MM.1S (cell line): Measurements from ENCODE around the gene ZXDC.

Experiments used
- EZH2 ChIP-seq: fragments of 300-600 bp; sonication (generic); optimal IDR thresholded peaks from 2 replicates; pipeline ENCODE3; 2017; ENCODE audit warnings: low read depth, mild to moderate bottlenecking, antibody characterized with exemption, low read length, mixed read lengths
- TF ChIP-seq, protein P1 (sequence below): fragments of 300-600 bp; sonication (generic); IDR thresholded peaks from 2 replicates; pipeline ENCODE4 v1.5.1; 2016; ENCODE audit warnings: antibody characterized with exemption, low read length, mixed read lengths

DNA sequence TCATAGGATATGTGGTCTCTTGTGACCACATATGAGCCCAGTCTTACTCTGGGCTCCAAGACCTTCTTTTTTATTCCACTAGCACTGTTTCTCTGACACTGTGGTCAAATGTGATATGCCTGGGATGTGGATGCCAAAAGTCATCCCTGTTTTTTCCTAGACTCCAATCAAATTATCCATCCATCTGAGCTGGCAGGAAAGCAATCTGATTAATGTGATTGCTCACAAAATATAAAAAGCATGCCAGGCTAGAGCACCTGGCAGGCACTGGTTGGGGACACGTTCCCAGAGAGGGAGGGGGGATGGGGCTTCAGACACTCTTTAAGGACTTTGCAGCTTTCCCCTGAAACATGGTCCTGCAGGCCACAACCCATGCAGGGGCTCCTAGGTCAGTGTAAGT lies 84.1 kb downstream of the ZXDC start:
- TF ChIP-seq, protein P1, sequence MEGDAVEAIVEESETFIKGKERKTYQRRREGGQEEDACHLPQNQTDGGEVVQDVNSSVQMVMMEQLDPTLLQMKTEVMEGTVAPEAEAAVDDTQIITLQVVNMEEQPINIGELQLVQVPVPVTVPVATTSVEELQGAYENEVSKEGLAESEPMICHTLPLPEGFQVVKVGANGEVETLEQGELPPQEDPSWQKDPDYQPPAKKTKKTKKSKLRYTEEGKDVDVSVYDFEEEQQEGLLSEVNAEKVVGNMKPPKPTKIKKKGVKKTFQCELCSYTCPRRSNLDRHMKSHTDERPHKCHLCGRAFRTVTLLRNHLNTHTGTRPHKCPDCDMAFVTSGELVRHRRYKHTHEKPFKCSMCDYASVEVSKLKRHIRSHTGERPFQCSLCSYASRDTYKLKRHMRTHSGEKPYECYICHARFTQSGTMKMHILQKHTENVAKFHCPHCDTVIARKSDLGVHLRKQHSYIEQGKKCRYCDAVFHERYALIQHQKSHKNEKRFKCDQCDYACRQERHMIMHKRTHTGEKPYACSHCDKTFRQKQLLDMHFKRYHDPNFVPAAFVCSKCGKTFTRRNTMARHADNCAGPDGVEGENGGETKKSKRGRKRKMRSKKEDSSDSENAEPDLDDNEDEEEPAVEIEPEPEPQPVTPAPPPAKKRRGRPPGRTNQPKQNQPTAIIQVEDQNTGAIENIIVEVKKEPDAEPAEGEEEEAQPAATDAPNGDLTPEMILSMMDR: no peak
- no peak for TF ChIP-seq EZH2
